ENCODE results near the gene TTC39C. TPM values are rescaled to one million over a fixed set of nuclear protein-coding genes. Genes with fewer than 3 reads are reported as not detected.
A peak's percentile ranks its signal among the peaks of the same experiment; 100 is the strongest.

The TTC39C gene
- total RNA-seq, 2 donors from 2014 or later = 31.2 to 40.0 TPM

DNA sequence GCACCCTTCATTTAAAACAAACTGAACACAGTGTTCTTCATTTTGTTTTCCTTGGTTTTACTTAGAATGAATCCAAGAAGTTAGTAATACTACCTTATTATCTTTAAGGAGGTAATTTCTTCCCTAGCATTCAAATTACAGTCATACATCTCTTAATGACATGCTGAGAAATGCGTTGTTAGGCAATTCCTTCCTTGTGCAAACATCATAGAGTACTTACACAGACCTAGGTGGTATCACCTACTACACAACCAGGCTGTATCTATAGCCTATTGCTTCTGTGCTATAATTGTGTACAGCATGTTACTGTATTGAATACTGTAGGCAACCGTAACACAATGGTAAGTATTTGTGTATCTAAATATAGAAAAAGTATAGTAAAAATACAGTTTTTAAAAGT, 115.9 kb downstream of the TTC39C start:
- no peaks in the 10 kb centered on the region for H3K9me3 ChIP-seq
- TF ChIP-seq POLR2AphosphoS5 (IDR thresholded peaks at IDR 0.05) (no peak), POLR2A (IDR thresholded peaks at IDR 0.05) (no peak)
- TF ChIP-seq, protein P1, sequence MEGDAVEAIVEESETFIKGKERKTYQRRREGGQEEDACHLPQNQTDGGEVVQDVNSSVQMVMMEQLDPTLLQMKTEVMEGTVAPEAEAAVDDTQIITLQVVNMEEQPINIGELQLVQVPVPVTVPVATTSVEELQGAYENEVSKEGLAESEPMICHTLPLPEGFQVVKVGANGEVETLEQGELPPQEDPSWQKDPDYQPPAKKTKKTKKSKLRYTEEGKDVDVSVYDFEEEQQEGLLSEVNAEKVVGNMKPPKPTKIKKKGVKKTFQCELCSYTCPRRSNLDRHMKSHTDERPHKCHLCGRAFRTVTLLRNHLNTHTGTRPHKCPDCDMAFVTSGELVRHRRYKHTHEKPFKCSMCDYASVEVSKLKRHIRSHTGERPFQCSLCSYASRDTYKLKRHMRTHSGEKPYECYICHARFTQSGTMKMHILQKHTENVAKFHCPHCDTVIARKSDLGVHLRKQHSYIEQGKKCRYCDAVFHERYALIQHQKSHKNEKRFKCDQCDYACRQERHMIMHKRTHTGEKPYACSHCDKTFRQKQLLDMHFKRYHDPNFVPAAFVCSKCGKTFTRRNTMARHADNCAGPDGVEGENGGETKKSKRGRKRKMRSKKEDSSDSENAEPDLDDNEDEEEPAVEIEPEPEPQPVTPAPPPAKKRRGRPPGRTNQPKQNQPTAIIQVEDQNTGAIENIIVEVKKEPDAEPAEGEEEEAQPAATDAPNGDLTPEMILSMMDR (IDR thresholded peaks at IDR 0.05) = no peak
- intact Hi-C loops (cut with DNase I) = no loop called here
- no peaks in the 10 kb centered on the region for H3K4me1 ChIP-seq (replicated peaks)
- H3K27ac ChIP-seq = no peak overlapping the region
- H3K27me3 ChIP-seq (replicated peaks; ENCODE audit: insufficient read depth) = no peaks in the 10 kb centered on the region
- no peak for DNase-seq (ENCODE audit: low spot score)
- H3K36me3 ChIP-seq = no peaks in the 10 kb centered on the region
- WGBS = 73% methylated on average over 2 of the region's 2 CpGs
- no peak overlapping the region for H3K4me3 ChIP-seq

DNA sequence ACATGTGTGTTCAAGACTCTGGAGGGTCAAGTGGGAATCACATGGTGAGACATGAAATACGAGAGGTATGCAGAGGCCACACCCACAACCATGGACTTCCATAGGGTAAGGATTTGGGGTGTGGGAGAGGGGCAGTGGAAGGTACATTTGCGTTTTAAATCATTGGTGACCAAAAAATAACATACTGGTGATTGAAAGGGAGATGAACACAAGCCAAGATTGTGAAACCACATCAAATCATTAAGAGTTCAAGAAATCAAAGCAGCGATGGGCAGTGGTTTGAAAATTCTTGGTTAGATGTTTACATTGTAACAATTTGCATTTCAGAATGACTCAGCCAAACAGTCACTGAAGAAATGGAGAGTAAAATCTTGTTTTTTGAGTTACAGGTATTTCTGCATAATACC, 122.4 kb downstream of the TTC39C start:
- DNase-seq (ENCODE audit: low spot score) = no peak
- no peaks in the 10 kb centered on the region for H3K27me3 ChIP-seq (replicated peaks; ENCODE audit: insufficient read depth)
- H3K4me1 ChIP-seq (replicated peaks) = no peaks in the 10 kb centered on the region
- H3K9me3 ChIP-seq = no peaks in the 10 kb centered on the region
- intact Hi-C loops (cut with DNase I) = no loop called here
- TF ChIP-seq, protein P1 (IDR thresholded peaks at IDR 0.05) = no peak
- TF ChIP-seq POLR2AphosphoS5 (IDR thresholded peaks at IDR 0.05) (no peak), POLR2A (IDR thresholded peaks at IDR 0.05) (no peak)
- H3K27ac ChIP-seq = no peak overlapping the region
- WGBS = 76% methylated on average over 3 of the region's 3 CpGs
- no peak overlapping the region for H3K4me3 ChIP-seq
- H3K36me3 ChIP-seq = no peaks in the 10 kb centered on the region

DNA sequence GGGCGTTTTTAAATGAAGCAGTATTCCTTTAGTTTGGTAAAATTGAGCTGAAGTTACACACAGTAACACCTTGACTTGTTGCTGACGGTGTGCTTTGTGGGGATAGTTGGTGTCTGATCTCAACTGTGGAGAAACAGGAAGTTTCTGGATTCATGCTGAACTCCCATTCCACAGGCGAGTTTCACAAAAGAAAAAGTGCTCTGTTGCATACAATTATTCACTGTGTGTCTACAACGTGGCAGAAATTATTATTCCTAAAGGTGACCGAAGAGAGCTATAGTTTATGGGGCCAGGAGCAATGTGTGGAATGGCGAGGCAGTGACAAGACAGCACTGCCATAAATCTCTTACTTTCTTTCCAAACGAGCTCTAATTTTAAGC, 123.8 kb downstream of the TTC39C start:
- H3K27me3 ChIP-seq (replicated peaks; ENCODE audit: insufficient read depth) = no peaks in the 10 kb centered on the region
- H3K4me1 ChIP-seq (replicated peaks) = no peaks in the 10 kb centered on the region
- H3K4me3 ChIP-seq = peak overlapping the region; percentile 48 to 52
- no peak for TF ChIP-seq POLR2A (IDR thresholded peaks at IDR 0.05)
- no peak for TF ChIP-seq POLR2AphosphoS5 (IDR thresholded peaks at IDR 0.05)
- TF ChIP-seq, protein P1 (IDR thresholded peaks at IDR 0.05) = no peak
- no peaks in the 10 kb centered on the region for H3K9me3 ChIP-seq
- intact Hi-C loops (cut with DNase I) = no loop called here
- WGBS = 21% methylated on average over 7 of the region's 7 CpGs
- H3K27ac ChIP-seq = peak overlapping the region; percentile 25 to 53
- no peaks in the 10 kb centered on the region for H3K36me3 ChIP-seq
- DNase-seq (ENCODE audit: low spot score) = no peak

DNA sequence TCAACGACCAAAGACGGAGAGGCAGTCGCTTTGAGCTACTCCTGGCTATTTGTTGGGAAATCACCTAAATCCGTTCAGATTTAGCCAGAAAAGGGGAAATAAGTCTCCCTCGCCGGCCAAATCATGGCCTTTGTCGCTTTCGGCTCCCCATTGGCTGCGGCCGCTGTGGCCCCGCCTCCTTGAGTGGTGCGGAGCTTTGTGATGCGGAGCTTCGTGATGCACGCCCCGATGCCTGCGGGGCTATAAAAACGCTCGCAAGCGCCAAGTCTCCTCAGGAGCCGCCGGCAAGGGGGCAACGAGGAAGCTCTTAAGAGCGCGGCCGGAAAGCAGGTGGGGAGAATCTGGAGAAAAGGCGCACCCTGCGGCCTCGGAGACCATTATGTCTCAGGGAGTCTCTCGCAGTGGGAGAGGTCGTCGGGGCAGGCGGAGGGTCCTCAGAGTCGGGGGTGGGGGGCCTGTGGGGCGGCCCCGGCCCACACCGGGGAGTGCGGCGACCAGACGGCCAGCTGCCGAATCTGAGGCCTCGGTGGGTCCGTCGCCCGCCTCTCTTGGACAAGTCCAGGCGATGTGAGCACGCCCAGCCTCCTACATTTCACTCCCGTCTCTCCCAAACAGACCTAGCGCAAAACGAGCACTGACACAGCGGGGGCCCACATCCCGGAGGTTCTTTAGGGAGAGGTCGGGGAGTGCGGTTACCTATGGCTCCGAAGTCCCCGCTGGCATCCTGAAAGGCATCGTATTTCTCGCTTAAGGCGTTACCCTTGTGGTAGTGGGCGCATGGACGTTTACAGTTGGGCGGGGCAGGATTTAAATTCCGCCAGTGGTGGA, 124.4 kb downstream of the TTC39C start, which contains the start of gene CABYR:
TSS of gene CABYR (plus strand) at position 274 of the 828 bp plus-strand sequence. CDS start 4,053 bp downstream, outside the sequence.
- intact Hi-C loops (cut with DNase I) = no loop called here
- no peaks in the 10 kb centered on the region for H3K36me3 ChIP-seq
- peak; percentile 71 for TF ChIP-seq POLR2AphosphoS5 (IDR thresholded peaks at IDR 0.05)
- TF ChIP-seq, protein P1 (IDR thresholded peaks at IDR 0.05) = no peak
- TF ChIP-seq POLR2A (IDR thresholded peaks at IDR 0.05) = peak; percentile 56
- DNase-seq (ENCODE audit: low spot score) = peak; percentile 60
- no peaks in the 10 kb centered on the region for H3K4me1 ChIP-seq (replicated peaks)
- 1% methylated on average over 61 of the region's 63 CpGs for WGBS
- H3K9me3 ChIP-seq = no peaks in the 10 kb centered on the region
- no peaks in the 10 kb centered on the region for H3K27me3 ChIP-seq (replicated peaks; ENCODE audit: insufficient read depth)
- peak within 1 kb of the TSS; percentile 48 to 52 for H3K4me3 ChIP-seq
- peak within 1 kb of the TSS; percentile 25 to 53 for H3K27ac ChIP-seq

DNA sequence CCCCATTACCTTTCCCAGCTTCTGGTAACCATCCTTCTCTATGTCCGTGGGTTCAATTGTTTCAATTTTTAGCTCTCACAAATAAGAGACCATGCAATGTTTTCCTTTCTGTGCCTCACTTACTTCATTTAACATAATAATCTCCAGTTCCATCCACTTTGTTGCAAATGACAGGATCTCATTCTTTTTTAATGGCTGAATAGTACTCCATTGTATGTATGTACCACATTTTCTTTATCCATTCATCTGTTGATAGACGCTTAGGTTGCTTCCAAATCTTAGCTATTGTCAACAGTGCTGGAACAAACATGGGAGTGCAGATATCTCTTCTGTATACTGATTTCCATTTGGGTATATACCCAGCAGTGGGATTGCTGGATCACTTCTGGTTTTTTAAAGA, 126.1 kb downstream of the TTC39C start:
- H3K9me3 ChIP-seq = no peaks in the 10 kb centered on the region
- TF ChIP-seq POLR2A (IDR thresholded peaks at IDR 0.05) (no peak), POLR2AphosphoS5 (IDR thresholded peaks at IDR 0.05) (no peak)
- TF ChIP-seq, protein P1 (IDR thresholded peaks at IDR 0.05) = no peak
- no peaks in the 10 kb centered on the region for H3K36me3 ChIP-seq
- H3K27me3 ChIP-seq (replicated peaks; ENCODE audit: insufficient read depth) = no peaks in the 10 kb centered on the region
- no peak overlapping the region for H3K27ac ChIP-seq
- intact Hi-C loops (cut with DNase I) = no loop called here
- WGBS = 95% methylated on average over 2 of the region's 2 CpGs
- no peak overlapping the region for H3K4me3 ChIP-seq
- H3K4me1 ChIP-seq (replicated peaks) = no peaks in the 10 kb centered on the region
- DNase-seq (ENCODE audit: low spot score) = no peak
